OCI-LY3 (cell line): Measurements from ENCODE around the gene GPHN.

Experiments
- H2AFZ ChIP-seq: fragments of 200-600, 300-600 bp; shearing (Covaris generic); 2 replicates; pipeline ENCODE4 v1.6.0; 2014; ENCODE audit warnings: antibody characterized with exemption, low read depth, low read length
- H3K27ac ChIP-seq: fragments of 200-600, 300-600 bp; sonication (generic); 2 replicates; pipeline ENCODE4 v1.5.1; 2014; ENCODE audit warnings: mild to moderate bottlenecking, low read length, moderate library complexity, mixed read lengths
- H3K27me3 ChIP-seq: fragments of 200-600, 300-600 bp; sonication (generic); 2 replicates; pipeline ENCODE4 v1.6.1; 2014; ENCODE audit warnings: low read depth, low read length, mixed read lengths
- H3K36me3 ChIP-seq: fragments of 200-600, 300-600 bp; sonication (generic); replicated peaks from 2 replicates; pipeline ENCODE3; 2014; ENCODE audit warnings: low read depth, low read length, mixed read lengths
- H3K4me1 ChIP-seq: fragments of 300-600, 200-600 bp; sonication (generic); 2 replicates; pipeline ENCODE4 v1.6.1; 2014; ENCODE audit warnings: low read length, mixed read lengths
- H3K4me2 ChIP-seq: fragments of 200-600, 300-600 bp; sonication (generic); 2 replicates; pipeline ENCODE4 v1.6.1; 2014; ENCODE audit warnings: low read length, mixed read lengths
- H3K4me3 ChIP-seq: fragments of 300-600, 200-600 bp; sonication (generic); 2 replicates; pipeline ENCODE4 v1.5.1; 2014; ENCODE audit warnings: antibody characterized with exemption, mild to moderate bottlenecking, low read length, moderate library complexity
- H3K79me2 ChIP-seq: fragments of 300-600, 200-600 bp; shearing (Covaris generic); 2 replicates; pipeline ENCODE4 v1.6.1; 2014; ENCODE audit warnings: mild to moderate bottlenecking, low read length, mixed read lengths
- H3K9ac ChIP-seq: fragments of 300-600, 200-600 bp; shearing (Covaris generic); 2 replicates; pipeline ENCODE4 v1.6.0; 2014; ENCODE audit warnings: mild to moderate bottlenecking, low read length, moderate library complexity
- H3K9me3 ChIP-seq: fragments of 200-600, 300-600 bp; shearing (Covaris generic); 2 replicates; pipeline ENCODE4 v1.6.1; 2014; ENCODE audit warnings: low read length, mixed read lengths; ENCODE audit not compliant: insufficient read depth
- H4K20me1 ChIP-seq: fragments of 200-600, 300-600 bp; sonication (generic); 2 replicates; pipeline ENCODE4 v1.6.1; 2016; ENCODE audit warnings: low read length, mixed read lengths; ENCODE audit not compliant: insufficient read depth
- CTCF ChIP-seq: fragments of 200-600, 300-600 bp; sonication (generic); IDR thresholded peaks from 2 replicates; pipeline ENCODE4 v1.5.1; 2014; ENCODE audit warnings: antibody characterized with exemption, low read length, low read depth
- EZH2phosphoT487 ChIP-seq: fragments of 200-600 bp; shearing (Covaris generic); IDR thresholded peaks from 2 replicates; pipeline ENCODE4 v1.6.1; 2018; ENCODE audit warnings: antibody characterized with exemption, mixed run types, low read depth

The GPHN gene

GRCh38 chr14:66649498-66649897, 141.6 kb downstream of the GPHN start:
- no peaks in the 10 kb centered on the region for H3K9me3 ChIP-seq
- H4K20me1 ChIP-seq = peaks cover 18% of the 10 kb centered on the region
- no peak for TF ChIP-seq EZH2phosphoT487
- TF ChIP-seq CTCF = no peak
- 0 out of 2 replicates have a peak overlapping the region, but pooled peaks have one; percentile 21 for H3K9ac ChIP-seq
- H3K4me1 ChIP-seq = peaks cover 32% of the 10 kb centered on the region
- peaks cover 37% of the 10 kb centered on the region for H3K79me2 ChIP-seq
- H3K36me3 ChIP-seq = no peaks in the 10 kb centered on the region
- H3K4me2 ChIP-seq = peak overlapping the region; percentile 80
- H3K4me3 ChIP-seq = peak overlapping the region; percentile 62
- no peaks in the 10 kb centered on the region for H3K27me3 ChIP-seq
- peak overlapping the region; percentile 80 for H3K27ac ChIP-seq
- no peak overlapping the region for H2AFZ ChIP-seq

- peak overlapping the region; percentile 21; the same call in 1 of the 2 replicates for H3K9ac ChIP-seq
- peaks cover 43% of the 10 kb centered on the region for H3K79me2 ChIP-seq
- peaks cover 18% of the 10 kb centered on the region for H4K20me1 ChIP-seq
- no peaks in the 10 kb centered on the region for H3K36me3 ChIP-seq
- 0 out of 2 replicates have a peak, but pooled peaks cover 1% of the 10 kb centered on the region for H3K9me3 ChIP-seq
- peak overlapping the region; percentile 80 for H3K4me2 ChIP-seq
- peak overlapping the region; percentile 80 for H3K27ac ChIP-seq
- peak overlapping the region; percentile 62 for H3K4me3 ChIP-seq
- H2AFZ ChIP-seq = no peak overlapping the region
- TF ChIP-seq CTCF (no peak), EZH2phosphoT487 (no peak)
- H3K4me1 ChIP-seq = peaks cover 32% of the 10 kb centered on the region
- H3K27me3 ChIP-seq = no peaks in the 10 kb centered on the region
These were observed 142.6 kb downstream of the GPHN start for GRCh38 chr14:66650491-66650911.

DNA sequence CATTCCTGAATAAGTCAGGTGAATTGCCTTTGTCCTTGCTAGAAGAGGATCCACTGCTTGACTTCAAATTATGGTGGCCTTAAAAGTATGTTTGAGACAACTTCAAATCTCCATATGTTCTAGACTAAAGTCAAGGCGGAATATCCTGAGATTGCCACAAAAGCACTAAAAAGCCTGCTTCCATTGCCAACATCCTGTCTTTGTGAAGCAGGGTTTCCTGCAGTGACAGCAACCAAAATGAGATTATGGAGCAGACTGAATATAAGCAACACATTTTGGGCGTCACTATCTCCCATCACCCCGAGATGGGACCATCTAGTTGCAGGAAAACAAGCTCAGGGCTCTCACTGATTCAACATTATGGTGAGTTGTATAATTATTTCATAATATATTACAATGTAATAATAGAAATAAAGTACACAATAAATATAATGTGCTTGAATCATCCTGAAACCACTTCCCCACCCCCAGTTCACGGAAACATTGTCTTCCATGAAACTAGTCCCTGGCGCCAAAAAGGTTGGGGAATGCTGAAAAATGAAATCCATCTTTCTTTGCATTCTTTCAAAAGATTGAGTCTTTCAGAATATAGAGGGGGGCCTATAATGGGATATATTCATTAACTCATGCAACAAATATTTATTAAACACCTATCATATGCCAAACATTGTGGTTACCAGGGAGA, 143.7 kb downstream of the GPHN start:
- peaks cover 53% of the 10 kb centered on the region for H3K79me2 ChIP-seq
- H3K9ac ChIP-seq = no peak overlapping the region
- H3K27ac ChIP-seq = no peak overlapping the region

More for the DNA sequence above, 143.7 kb downstream of the GPHN start:
- peaks cover 3% of the 10 kb centered on the region for H3K36me3 ChIP-seq
- peaks cover 7% of the 10 kb centered on the region for H3K9me3 ChIP-seq
- no peak overlapping the region for H2AFZ ChIP-seq
- no peaks in the 10 kb centered on the region for H3K27me3 ChIP-seq
- H4K20me1 ChIP-seq = peaks cover 18% of the 10 kb centered on the region
- no peak for TF ChIP-seq EZH2phosphoT487
- TF ChIP-seq CTCF = no peak
- H3K4me2 ChIP-seq = peak overlapping the region; percentile 80
- H3K4me1 ChIP-seq = peaks cover 32% of the 10 kb centered on the region
- H3K4me3 ChIP-seq = no peak overlapping the region
